Loucy (cell line): ENCODE data around the gene GGPS1.

Source experiments
- EZH2phosphoT487 ChIP-seq: fragments of 200-600 bp; IDR thresholded peaks from 2 replicates; pipeline ENCODE4 v1.6.1; 2018; ENCODE audit warnings: antibody characterized with exemption, mild to moderate bottlenecking, moderate library complexity, borderline replicate concordance
- TF ChIP-seq, protein P1 (sequence below): fragments of 200-600 bp; sonication (generic); conservative IDR thresholded peaks from 2 replicates; pipeline ENCODE4 v1.5.1; 2014; ENCODE audit warnings: mild to moderate bottlenecking, antibody characterized with exemption, low read length

DNA sequence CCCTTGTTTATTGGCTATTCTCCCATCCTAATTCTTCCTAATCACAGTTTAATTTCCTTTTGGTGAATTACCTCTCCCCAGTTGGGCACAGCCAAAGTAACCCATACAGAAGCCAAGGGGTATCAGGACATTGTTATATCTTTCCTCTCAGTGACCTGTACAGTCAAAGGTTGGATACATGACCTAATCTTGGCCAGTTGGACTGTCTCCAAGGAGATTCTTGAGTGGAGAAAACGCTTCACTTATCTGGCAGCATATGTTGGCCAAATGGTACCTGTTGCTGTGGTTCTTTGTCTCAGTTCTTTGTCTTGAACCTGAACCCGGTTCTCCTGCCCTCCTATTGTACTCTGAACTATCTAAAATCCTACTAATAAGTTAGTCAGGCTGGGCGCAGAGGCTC is 23.5 kb downstream of the GGPS1 start:
- TF ChIP-seq, protein P1, sequence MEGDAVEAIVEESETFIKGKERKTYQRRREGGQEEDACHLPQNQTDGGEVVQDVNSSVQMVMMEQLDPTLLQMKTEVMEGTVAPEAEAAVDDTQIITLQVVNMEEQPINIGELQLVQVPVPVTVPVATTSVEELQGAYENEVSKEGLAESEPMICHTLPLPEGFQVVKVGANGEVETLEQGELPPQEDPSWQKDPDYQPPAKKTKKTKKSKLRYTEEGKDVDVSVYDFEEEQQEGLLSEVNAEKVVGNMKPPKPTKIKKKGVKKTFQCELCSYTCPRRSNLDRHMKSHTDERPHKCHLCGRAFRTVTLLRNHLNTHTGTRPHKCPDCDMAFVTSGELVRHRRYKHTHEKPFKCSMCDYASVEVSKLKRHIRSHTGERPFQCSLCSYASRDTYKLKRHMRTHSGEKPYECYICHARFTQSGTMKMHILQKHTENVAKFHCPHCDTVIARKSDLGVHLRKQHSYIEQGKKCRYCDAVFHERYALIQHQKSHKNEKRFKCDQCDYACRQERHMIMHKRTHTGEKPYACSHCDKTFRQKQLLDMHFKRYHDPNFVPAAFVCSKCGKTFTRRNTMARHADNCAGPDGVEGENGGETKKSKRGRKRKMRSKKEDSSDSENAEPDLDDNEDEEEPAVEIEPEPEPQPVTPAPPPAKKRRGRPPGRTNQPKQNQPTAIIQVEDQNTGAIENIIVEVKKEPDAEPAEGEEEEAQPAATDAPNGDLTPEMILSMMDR, result no peak
- TF ChIP-seq EZH2phosphoT487, result no peak
